Endometrium (tissue), 2 donors: Measurements from ENCODE around the gene DGAT2.
"Not testable (repeated sequence)": the region's sequence is repeated elsewhere in the genome, so short reads cannot be mapped to it uniquely, and the experiment has no call there.

ENCODE experiments used
- FAIRE-seq: peaks from 2 replicates; lab custom pipeline; 2012; peaks lifted over from hg19 to GRCh38; lab: Jason Lieb, UNC
- donor health status: control.
- donor health status: control.

The DGAT2 gene

DNA sequence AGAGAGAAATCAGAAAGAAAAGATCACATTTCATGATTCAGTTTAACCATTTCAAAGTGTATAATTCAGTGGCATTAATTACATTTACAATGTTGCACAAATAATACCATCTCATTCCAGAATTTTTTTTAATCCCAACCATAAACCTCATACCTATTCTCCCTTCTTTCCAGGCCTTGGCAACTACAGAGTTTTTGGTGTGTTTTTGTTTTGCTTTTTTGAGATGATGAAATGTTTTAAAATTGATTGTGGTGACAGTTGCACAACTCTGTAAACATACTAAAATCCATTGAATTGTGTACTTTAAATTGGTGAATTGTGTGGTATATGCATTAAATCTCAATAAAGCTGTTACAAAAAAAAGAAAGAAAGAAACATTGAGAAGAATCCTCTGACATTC lies 13.6 kb upstream of the DGAT2 start:
- FAIRE-seq: not testable (repeated sequence)

DNA sequence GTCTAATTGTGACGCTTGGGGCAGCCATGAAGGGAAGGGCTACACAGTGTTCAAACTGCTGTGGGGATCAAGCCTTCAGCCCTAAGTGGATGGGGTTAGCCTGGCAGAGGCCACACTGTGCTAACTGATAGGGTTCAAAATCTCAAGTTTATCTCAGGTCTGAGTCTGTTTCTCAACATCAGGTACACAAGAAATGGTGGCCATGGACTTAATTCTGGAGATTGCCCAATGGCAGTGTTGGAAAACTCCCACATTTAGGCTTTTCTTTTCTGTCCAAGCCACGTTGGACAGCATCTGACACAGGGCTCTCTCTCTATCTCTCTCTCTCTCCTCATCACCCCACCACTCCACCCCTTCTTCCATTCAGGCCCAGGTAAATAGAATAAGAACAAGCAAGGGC lies 10.9 kb upstream of the DGAT2 start:
- no peak for FAIRE-seq

DNA sequence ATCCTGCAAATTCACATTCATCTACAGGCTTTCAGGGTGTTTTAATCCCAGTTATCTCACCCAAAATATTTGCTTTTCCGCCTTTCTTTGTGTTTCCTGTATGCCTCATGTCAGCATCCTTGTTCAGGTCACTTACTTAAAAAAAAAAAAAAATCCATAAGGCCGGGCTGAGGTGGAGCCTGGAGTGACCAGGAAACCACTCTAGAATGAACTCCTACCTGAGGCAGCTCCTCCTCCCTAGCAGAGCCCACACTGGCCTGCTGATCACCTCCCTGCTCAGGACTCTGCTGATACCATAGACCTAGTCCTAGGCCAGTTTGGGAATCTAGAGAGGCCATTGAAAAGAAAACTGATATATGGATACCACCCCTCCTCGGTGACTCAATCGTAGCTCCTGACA lies 8.7 kb upstream of the DGAT2 start:
- no peak for FAIRE-seq

DNA sequence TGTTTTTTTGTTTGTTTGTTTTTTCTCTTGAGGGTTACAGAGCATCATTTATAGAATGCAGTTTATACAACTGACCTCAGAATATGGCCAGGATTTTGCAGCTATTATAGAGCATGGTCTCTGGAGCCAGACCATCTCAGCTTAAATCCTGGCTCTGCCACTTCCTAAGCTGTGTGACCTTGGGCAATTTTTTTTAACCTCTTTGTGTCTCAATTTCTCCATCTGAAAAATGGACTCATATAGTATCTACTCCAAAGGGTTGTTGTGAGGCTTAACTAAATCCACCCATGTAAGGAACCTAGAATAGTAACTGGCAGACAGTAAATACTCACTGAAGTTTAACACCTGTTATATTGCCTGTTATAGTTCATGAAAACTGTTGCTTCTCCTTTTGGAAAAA lies 8.3 kb upstream of the DGAT2 start:
- FAIRE-seq: no peak

DNA sequence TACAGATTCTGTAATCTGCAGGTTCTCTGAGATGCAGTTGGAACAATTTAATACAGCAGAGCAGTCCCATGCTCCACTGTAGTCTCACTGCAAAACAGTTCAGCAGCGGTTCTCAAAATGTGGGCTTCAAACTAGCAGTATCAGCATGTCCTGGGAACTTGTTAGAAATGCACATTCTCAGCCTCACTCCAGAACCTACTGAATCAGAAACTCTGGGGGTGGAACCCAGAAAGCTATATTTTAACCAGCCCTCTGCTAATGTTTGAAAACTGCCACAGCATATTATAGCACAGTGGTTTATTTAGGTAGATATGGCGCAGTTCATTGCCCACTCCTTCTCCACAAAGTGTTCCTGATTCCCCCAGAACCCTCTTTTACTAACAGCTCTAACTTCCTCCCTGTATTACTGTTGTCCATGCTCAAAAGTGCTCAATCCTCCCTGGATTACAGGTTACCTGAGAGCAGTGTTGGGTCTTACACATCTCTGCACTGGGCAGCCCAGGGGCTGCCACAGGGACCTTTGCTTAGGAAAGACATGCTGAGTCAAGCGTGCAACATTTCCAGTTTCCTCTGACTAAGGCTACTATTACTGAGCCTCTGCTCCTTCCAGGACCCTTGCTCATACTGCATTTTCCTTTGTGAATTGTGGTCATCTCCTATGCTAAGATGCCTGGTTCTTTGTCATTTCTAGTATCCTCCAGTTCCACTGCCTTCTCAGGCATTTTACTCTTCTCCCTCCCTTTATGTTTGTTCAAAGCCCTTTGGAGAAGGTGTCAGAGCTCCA lies 7.7 kb upstream of the DGAT2 start:
- FAIRE-seq: no peak

DNA sequence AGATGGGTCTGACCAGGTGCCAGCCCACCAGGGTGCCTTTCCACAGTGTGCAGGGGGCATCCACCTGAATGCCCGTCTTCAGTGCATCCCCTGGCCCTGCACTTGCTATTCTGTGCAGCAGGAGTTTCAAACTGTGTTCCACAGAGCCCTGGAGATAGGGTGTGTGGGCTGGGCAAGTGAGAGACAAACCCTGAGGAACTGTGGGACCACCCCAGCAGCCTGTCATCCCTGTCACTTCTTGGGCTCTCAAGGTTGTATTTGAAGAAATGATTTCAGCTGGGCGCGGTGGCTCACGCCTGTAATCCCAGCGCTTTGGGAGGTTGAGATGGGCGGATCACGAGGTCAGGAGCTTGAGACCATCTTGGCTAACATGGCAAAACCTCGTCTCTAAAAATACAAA lies 6.4 kb upstream of the DGAT2 start:
- FAIRE-seq: no peak

DNA sequence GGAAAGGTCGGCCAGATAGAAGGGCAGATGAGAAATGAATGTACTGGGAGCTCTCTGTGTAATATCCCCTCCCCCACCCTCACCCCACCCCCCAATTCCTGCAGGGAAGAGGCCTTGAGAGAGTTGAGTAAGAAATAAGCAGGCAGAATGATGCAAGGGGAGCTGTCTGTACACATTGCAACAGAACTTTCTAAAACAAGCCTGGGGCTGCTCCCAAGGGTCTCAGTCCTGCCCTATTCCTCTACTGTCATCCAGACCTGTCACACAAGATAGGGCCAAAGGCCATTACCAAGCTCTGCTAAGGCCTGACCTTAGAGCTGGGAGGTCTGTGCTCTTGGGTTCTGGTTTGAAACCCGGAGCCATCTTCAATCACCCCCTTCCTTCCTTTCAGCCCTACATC lies 5.7 kb upstream of the DGAT2 start:
- no peak for FAIRE-seq

DNA sequence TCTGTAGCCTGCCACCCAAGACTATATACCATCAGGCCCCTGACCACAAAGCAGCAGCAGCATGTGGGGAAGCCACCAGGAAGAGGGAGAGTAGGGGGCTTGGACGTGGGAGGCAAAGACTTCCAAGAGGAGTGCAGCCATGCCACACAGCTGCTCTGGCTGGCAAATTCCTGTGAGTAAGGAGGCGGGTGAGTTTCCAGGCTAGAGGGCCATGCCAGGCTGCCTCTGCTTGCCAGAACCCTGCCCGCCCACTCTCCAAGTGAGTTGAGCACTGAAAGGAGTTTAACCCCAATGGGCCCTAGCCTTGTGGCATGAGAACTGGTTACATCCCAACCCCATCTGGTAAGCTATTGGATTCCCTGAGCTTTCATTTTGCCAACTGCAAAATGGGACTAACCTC lies 4.7 kb upstream of the DGAT2 start:
- FAIRE-seq: no peak

DNA sequence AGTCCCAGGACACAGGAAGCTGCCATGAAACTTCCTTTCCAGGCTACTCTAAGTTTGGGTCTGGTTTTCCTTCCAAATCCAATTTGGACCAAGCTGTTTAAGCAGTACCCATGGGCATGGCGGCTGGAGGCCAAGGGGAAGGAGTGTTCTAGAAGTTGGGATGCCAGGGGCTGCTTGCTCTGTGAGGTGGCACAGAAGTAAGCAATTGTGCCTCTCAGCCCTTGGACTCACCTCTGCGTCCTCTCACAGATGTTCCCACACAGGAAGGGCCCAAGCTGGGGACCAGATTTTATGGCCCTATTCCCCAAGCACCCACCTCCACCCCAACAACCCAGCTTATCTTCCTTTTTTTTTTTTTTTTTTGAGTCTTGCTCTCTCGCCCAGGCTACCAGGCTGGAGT lies 3.5 kb upstream of the DGAT2 start:
- no peak for FAIRE-seq

DNA sequence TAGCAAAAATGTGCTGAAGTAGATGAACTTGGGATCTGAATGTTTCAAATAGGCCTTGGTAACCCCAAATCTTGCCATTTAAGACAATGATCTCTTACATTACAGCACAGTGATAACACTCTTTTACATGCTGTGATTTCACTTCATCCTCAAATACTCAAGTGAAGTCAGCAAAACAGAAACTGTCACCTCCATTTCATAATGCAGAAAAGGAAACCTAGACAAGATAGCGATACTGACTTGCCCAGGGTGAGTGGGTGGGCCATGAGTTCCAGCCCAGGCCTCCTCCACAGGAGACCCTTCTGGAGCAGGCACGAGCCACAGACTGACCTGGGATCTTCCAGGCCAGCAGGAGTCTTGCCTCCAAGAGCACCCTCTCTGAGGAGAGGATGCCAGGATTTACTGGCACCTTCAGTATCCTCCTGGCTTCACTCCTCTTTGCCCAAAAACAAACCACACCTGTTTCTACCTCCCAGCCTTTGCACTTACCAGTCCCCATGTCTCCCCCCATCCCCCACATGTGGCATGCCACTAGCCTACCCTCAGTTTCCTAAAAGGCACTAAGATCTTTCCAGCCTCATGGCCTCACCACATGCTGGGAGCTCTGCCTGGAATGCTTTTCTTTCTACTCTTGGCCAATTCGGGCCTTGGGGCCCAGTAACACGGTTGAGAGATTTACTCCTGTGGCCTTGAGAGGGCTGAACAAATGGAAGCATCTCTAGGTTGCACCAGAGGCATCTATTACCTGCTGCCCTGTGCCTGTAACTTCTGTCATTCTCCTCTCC lies 1.9 kb upstream of the DGAT2 start:
- no peak for FAIRE-seq

DNA sequence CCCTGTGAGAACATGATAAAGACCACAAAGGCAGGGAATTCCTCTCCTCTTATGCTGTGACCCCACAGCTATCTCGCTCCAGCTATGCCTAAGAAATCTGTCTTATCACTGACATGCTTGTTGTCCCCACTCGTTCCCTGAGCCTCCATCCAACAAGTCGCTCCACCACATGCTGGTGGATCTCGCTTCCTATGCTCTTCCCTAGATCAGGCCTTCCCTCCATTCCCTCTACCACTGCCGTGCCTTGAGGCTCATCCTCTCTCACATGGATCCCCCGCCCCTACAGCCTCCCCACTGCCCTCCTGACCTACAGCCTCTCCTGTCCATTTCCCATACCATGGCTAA lies 1.4 kb upstream of the DGAT2 start:
- FAIRE-seq: no peak

DNA sequence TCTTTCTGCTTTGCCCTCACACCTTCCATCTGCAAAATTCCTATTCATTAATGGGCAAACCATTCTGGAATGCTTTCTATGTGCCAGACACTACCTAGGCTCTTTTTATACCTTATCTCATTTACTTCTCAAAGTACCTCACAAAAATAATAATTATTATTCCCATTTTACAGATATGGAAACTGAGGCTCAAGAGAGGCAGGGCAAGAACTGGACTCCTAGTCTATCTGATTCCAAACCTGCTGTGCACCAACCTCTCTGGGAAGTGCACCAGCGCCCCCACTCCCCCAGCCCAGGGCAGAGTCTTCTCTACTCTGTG lies 826 bp upstream of the DGAT2 start:
- FAIRE-seq: no peak

DNA sequence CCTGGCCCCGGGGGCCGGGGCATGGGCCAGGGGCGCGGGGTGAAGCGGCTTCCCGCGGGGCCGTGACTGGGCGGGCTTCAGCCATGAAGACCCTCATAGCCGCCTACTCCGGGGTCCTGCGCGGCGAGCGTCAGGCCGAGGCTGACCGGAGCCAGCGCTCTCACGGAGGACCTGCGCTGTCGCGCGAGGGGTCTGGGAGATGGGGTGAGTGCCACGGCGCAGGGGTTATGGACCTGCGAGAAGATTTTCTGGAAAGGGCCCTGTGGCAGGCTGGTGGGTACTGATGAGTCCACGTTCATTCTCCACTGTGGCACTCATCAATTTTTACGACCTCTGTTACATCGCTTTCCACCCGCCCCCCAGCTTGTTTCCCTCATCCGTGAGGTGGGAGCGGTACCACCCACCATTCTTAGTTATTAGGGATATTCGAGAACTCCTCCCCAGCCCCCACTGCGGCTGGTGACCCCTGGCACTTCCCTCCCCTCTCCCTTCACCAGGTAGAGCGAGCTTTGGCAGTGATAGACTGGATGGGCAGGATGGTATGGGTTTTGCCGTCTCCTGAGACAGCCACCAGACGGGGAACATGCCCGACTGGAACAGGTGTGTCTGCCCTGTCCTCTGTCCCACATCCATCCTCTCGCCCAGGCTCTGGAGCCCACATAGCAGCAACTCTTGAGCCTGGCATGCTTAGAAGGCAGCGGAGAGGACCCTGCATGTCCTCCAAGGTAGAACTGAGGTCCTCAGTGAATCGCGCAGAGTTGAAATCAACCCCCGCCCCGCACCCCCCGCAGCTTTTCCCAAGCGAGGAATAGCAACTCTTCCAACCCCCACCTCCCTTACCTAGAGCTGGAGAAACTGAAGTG lies 562 bp downstream of the DGAT2 start:
- no peak for FAIRE-seq

DNA sequence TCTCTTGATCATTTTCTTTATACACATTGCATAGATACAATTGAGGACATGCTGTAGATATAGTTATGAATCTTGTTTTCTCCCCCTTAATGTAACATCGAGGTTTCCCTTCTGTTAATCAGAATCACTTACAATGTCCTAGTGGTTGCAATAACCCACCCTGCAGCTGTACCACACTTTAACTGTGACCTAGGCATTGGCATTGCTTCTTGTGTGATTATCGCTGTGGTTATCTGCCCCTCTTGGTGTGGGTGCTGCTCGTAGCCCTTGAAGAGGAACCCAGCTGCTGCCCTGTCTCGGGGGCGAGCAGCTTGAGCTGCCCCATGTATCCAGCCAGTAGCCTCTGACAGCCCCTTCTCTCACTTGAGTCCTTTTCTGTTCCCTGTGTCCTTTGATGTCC lies 1.5 kb downstream of the DGAT2 start:
- no peak for FAIRE-seq

DNA sequence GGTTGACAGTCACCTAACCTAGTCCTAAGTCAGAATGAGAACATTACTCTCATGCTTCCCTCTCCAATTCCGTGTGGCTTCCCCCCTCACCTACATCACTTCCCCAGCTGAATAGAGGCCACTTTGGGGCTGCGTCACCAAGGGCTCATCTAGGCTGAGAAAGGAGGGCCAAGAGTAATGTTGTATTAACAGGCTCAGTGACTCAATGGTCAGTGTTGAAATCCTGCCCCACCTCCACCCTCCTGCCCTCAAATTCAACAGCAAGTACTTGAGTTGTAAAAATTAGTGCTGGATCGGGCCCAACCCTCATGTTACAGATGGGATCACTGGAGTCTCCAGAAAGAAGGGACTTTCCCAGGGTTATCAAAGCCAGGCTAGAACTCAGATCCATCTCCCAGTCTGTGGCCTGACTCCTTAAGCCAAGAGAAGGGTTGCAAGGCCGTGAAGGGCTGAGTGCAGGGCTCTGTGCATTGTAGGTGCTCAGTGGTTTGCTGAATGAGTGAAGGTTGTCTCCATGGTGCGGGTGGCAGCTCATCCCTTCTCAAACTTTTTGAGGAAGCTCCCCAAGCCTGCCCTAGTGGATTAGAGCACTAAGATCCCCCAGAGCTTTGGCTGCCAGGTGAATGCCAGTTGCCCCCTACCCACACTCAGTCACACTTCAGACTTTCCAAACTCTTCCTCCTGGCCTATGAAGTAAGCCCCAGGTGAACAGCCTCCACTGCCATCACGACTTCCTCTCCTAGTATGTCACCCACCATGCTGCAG lies 3.2 kb downstream of the DGAT2 start:
- FAIRE-seq: no peak

DNA sequence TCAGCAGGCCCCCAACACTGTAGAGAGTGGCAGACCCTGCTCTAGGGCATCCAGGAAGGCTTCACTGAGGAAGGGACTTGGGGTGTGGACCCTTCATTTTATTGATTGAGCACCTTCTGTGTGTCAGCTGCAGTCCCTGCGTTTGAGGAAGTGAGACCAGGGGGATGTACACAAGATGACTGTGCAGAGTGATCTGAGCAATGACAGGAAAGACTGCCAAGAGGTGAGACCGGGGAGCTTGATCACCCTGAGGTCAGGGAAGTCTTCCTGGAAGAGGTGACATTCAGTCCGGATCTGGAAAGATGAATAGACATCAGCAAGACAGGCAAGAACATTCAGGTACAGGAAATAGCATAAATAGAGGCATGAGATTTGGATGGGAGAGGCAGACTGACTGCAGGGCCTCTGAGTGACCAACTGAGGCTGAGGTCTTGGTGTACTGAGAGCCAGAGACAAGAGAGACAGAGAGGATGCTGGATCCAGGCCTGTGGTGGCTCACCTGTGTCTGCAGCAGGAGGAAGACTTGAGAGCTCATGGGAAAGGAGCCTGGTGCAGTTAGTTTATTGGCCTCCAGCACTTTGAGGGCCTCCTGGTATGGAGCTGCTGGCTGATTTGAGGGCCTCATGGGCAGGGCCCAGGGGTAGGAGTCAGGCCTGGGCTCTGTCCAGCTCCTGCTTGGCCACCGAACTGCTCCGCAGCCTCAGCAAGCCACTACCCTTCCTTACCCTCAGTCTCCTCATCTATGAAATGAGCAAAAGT lies 5.2 kb downstream of the DGAT2 start:
- FAIRE-seq: no peak

DNA sequence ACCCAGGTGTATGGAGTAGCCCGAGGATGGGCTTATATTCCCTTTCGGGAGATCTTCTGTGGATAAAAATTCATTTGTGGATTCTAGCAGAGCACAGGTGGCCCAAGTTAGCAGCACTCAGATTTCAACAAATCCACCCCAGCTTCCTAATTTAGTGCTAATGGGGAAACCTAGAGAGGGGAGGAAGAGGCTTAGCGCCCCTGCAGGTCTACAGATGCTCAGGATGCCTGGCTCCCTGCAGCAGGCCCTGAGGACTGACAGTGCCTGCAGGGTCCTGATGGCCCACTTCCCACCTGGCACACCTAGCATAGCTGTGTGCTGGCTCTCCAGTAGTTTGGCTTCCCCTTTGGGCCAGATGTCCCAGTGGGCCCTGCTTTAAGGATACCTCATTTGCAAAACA lies 6.5 kb downstream of the DGAT2 start:
- no peak for FAIRE-seq

DNA sequence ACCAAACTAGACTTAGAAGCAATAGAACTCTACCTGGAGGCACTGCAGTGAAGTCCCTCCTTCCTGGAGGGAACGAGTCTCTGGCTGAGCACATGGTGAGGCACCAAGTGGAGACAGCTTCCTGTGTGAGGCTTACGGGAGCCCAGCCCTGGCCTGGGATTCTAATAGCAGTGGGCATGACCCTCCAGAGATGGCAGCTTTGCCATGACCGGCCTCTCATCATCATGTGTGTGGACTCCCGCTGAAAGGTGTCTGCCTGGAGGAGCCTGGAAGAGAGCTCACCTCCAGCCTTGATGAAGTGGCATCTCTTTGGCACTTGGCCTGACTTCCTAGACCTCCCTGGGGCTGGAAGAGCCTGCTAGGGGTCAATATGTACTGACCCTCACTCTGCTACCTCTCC lies 8.0 kb downstream of the DGAT2 start:
- FAIRE-seq: no peak

DNA sequence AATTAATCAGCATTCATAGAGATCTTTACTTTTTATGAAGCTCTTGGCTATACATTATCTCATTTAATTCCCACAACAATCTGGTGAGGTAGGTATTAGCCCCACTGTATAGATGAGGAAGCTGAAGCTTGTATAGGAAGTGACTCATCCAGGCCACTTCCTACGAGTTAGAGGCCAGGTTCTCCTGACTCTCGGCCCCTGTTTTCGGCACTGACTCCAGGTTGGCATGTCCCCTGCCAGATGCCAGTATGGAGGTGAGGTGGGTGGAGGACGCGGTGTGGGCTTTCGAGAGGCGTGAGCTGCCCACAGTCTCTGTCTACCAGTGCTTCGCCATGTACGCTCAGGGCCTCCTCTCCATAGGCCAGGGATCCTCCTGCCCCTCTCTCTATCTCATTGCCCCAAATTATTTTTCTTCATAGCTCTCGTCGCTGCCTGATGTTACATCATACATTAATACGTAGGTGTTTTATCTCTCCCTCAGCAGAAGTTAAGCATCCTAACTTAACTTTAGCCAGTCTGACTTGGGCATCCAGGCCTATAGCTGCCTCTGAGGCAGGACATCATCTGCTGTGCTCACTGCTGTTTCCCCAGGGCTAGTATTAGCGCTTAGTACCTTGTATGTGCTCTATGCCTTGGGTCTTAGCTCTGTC lies 9.0 kb downstream of the DGAT2 start:
- FAIRE-seq: no peak

DNA sequence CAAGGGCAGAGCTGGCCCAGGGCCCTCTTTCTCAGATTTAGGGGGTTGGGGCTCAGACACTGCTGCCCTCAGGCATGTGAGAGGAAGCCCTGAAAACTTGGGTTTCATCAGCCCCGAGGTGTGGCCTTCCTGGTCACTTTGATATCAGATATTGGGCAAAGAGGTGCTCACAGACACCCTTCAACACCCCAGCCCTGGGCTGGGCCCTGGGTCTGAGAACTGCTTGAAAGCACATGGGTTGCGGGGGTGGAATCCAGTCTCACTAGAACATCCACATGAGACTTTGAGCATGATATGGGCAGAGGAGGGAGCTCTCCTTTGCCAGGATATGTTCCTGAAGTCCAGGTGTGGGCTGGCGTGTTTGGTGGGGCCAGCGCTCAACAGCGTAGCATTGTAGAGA lies 10.4 kb downstream of the DGAT2 start:
- no peak for FAIRE-seq

DNA sequence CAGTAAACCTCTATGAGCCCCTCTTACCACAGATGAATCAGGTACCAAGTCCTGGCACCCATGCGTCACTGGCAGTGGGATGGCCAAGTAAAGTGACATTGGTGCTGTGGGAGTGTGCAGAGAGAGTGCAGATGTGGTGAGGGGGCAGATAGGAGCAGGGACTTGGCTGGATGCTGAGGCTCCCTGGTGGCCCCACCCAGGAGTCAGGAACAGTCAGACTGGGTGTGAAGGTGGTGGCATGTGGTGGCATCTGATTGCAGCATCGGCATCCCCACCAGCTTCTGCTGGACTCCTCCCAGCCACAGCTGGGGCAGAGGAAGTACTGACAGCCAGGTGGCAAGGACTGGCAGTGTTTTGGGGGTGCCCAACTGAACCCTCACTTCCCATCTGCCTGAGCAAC lies 11.4 kb downstream of the DGAT2 start:
- no peak for FAIRE-seq
